Nephron progenitor cell (in vitro differentiated cells): ENCODE measurements around the gene KLHL3.

Experiments used
- DNase-seq: peaks from one replicate; pipeline ENCODE4 v3.0.0; 2021
- H3K27ac Mint-ChIP-seq: 2 replicates; pipeline ENCODE4 v1.8.0; 2021; ENCODE audit warnings: mild to moderate bottlenecking, moderate library complexity, mixed read lengths
- H3K27me3 Mint-ChIP-seq: 2 replicates; pipeline ENCODE4 v1.8.0; 2021; ENCODE audit warnings: mild to moderate bottlenecking, low read depth, mixed read lengths; ENCODE audit not compliant: poor library complexity
- H3K36me3 Mint-ChIP-seq: 2 replicates; pipeline ENCODE4 v1.8.0; 2021; ENCODE audit warnings: low read depth, mixed read lengths
- H3K4me1 Mint-ChIP-seq: 2 replicates; pipeline ENCODE4 v1.8.0; 2021; ENCODE audit warnings: mixed read lengths
- H3K4me3 Mint-ChIP-seq: 2 replicates; pipeline ENCODE4 v1.8.0; 2021; ENCODE audit warnings: mild to moderate bottlenecking, moderate library complexity, mixed read lengths
- H3K9me3 Mint-ChIP-seq: 2 replicates; pipeline ENCODE4 v1.8.0; 2021; ENCODE audit warnings: mild to moderate bottlenecking, moderate library complexity, mixed read lengths
- CTCF ChIP-seq: fragments of 200-600 bp; sonication (generic); IDR thresholded peaks from 2 replicates; pipeline ENCODE4 v1.5.0; 2021; ENCODE audit warnings: antibody characterized with exemption

KLHL3 gene

DNA sequence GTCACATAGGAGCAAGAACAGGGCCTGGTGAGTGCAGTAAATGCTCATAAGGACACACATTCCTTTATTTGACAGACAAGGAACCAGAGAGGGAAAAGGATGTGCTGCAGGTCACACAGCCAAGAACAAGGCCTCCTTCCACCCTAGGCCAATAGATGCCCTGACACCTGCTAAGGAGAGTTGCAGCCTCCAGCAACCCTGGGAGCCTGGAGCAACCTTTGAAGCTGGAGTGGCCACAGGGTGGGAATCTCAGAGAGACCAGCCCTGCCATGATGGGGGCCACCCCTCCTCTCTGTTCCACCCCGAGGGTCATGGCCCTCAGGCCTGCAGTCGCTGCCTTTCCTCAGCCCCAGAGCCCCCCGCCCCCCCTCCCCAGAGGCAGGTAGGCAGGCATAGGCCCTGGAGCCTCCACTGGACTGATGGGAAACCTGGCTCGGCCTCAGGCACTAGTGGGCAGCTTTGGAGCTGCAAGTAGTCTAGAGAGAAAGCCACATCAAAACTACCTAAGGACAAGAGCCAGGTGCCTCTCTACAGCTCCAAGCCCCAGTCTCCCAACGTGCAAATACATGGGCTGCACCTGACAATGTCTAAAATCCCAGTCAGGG is 120.6 kb downstream of the KLHL3 start:
- no peaks in the 10 kb centered on the region for H3K9me3 Mint-ChIP-seq
- peaks cover 5% of the 10 kb centered on the region for H3K27me3 Mint-ChIP-seq
- TF ChIP-seq CTCF: no peak
- H3K4me1 Mint-ChIP-seq: peaks cover 8% of the 10 kb centered on the region
- no peaks in the 10 kb centered on the region for H3K36me3 Mint-ChIP-seq
- no peak overlapping the region for H3K27ac Mint-ChIP-seq
- no peak for DNase-seq
- no peak overlapping the region for H3K4me3 Mint-ChIP-seq

DNA sequence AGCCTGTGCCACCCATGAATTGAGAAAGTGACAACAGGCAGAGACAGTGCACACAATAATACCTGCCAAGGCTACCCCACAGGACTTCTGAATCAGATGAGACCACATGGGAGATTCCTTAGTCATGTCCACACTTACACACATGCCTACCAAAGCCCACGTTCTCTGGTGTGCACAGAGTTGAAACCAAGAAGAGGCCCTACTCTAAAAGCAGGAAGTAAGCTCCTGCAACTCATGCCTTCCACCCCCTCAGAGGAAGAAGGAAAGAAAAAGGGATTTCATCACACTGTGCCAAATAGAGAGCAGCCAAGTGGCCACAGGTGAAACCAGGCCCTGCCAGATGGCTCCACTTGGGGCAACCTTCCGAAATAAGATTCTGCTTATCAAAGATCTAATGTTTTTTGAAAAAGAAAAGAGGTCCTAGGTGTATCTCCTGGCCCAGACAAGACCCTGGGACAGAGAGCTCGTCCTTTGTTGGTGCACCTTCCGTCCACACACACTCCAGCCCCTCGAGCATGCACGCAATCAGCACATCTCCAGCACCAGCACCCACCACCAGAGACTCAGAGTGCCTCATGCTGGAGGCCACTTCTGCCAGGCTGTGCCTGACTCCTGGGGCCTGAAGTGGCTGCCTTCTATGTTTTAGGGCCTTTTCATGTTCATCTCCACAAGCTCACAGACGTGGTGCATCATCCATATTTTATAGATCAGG is 122.2 kb downstream of the KLHL3 start:
- DNase-seq: no peak
- no peaks in the 10 kb centered on the region for H3K36me3 Mint-ChIP-seq

DNA sequence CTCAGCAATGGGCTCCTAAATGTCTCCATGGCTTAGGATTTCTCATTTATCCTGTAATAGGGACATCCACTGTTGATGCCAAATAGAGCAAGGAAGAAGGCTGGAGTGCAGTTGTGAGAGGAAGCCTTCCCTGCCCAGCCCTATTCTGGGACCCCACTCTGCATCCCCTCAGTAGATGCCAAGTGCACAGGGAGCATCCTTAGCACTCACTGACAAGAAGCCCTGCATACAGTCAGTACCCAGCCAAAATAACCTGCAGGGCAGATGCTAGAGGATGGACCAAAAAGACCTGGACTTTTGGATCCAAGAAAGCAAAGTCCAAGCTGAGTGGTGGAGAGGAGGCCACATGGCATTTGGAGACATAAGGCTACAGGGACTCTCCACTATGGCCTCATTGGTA is 123.3 kb downstream of the KLHL3 start:
- peaks cover 15% of the 10 kb centered on the region for H3K27me3 Mint-ChIP-seq
- no peaks in the 10 kb centered on the region for H3K9me3 Mint-ChIP-seq
- TF ChIP-seq CTCF: no peak
- H3K4me1 Mint-ChIP-seq: peaks cover 8% of the 10 kb centered on the region
- no peak overlapping the region for H3K27ac Mint-ChIP-seq
- no peak overlapping the region for H3K4me3 Mint-ChIP-seq
- no peak for DNase-seq
- no peaks in the 10 kb centered on the region for H3K36me3 Mint-ChIP-seq

More for the DNA sequence above, 122.2 kb downstream of the KLHL3 start:
- Mint-ChIP-seq H3K27me3 (peaks cover 12% of the 10 kb centered on the region), H3K4me1 (peaks cover 8% of the 10 kb centered on the region), H3K9me3 (no peaks in the 10 kb centered on the region), H3K27ac (no peak overlapping the region), H3K4me3 (no peak overlapping the region)
- no peak for TF ChIP-seq CTCF

DNA sequence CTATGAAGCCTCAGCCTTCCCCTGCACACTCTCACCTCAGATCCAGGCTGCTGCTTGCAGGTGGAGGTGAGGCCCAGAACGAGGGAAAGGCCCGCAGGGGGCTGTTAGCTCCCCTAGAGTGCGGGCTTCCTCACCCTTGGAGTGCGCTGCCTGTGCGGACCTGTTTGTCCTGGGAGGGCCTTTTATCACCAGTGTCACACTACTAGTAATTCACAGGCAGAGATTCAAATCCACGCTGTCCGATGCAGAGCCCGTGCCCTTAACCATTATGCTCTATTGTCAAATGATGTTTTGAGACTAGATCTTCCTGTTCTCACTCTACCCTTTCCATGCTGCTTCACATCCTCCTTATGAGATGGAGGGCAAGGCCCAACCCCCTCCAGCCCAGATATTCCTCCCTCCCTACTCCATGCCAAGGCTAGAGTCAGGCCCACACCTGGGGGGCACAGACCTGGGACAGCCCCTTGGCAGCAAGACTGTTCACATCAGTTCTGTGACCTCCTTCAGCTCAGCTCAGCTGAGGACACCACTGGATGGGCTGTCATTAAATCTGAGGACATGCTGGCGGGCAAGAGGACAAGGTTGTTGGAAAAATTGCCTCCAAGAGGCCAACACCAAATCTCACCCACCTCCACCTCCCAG is 124.0 kb downstream of the KLHL3 start:
- no peak for DNase-seq
- no peak overlapping the region for H3K4me3 Mint-ChIP-seq
- H3K27ac Mint-ChIP-seq: no peak overlapping the region
- peaks cover 8% of the 10 kb centered on the region for H3K4me1 Mint-ChIP-seq
- H3K9me3 Mint-ChIP-seq: no peaks in the 10 kb centered on the region
- no peaks in the 10 kb centered on the region for H3K36me3 Mint-ChIP-seq
- peaks cover 19% of the 10 kb centered on the region for H3K27me3 Mint-ChIP-seq
- TF ChIP-seq CTCF: no peak

DNA sequence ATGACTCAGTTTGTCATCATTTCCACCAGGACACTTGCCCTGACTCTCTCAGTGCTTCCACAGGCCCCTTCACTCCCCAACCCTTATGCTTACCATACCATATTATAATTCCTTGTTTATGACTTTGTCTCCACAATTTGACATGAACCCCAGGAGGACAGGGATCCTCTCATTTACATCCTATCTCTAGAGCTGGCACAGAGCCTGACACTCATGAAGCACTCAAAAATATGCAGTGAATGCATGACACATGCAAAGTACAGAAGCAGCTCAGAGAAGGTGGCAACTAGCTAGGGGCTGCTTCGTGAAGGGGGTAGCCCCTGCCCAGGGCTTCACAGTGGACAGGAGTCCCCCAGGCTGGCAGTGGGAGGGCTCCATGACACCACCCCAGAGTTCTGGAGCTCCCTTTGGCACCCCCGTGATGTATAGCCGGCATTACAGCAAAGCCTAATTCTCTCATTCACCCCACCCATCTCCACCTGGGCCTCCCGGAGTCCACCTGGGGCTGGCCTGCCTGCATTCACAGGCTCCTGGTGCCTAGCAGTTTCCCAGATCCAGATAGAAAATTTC is 124.8 kb downstream of the KLHL3 start:
- Mint-ChIP-seq H3K27me3 (peaks cover 18% of the 10 kb centered on the region), H3K4me1 (peaks cover 8% of the 10 kb centered on the region), H3K9me3 (no peaks in the 10 kb centered on the region), H3K27ac (no peak overlapping the region), H3K4me3 (no peak overlapping the region), H3K36me3 (no peaks in the 10 kb centered on the region)
- DNase-seq: no peak
- TF ChIP-seq CTCF: no peak
